ENCODE results near the gene LRRC61. TPM values are rescaled to one million over a fixed set of nuclear protein-coding genes. Genes with fewer than 3 reads are reported as not detected.

The LRRC61 gene
- total and polyA plus RNA-seq, 2 of the 13 experiments (the other 11 are each of a cell fraction or from before 2014, with no cell fraction given): 33.0 to 34.8 TPM

DNA sequence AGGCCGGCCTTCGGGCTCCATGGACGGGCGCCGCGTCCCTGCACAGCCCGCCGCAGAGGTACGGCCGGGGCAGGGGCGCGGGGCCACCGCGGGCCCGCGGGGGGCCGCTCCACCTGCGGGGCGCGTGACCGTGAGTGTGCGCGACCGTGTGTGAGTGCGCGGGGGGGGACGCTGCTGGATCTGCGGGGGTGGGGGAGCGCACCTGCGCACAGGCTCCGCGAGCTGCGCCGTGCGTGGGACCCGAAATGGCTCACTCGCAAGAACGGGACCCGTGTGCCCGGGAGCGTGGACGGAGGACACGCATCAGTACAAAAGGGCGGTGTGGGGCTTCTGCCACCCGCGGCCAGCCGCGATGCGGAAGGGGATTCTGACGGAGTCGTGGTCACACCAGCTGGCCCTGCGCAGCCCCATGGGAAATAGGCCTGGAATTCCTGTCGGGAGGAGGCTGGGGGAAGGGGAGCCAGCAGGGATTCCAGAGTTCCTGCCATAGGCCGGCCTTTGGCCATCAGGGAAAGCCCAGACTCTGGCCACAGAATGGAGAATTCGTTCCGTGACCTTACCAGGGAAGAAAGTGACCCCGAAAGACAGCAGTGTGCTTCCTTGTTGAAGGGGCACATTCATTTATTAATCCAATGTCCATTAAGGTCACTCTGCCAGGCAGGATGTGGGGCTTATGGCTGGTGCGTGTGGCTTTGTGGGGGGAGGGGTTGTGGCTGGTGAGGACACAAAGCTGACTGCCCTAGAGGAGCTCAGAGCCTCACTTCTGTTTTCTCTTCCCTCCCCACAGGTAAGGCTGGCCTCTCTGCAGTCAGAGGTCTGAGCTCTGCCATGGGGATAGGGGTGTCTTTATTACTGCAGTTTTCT lies 46.0 kb downstream of the LRRC61 start (continued):
- TF ChIP-seq POLR2G (IDR thresholded peaks at IDR 0.05; ENCODE audit: low read depth, low read length): no peak; the same call in 1 of the 2 replicates
- no peak for TF ChIP-seq ZFP41 (CRISPR knock-in tag; IDR thresholded peaks at IDR 0.05; ENCODE audit: borderline replicate concordance)
- no peak for TF ChIP-seq ZNF75D (CRISPR knock-in tag; IDR thresholded peaks at IDR 0.05; ENCODE audit: borderline replicate concordance)
- TF ChIP-seq PHF21A (CRISPR knock-in tag; IDR thresholded peaks at IDR 0.05): 0 out of 2 replicates have a peak, but pooled peaks have one; percentile 19
- peak; percentile 41 for TF ChIP-seq RBFOX2 (IDR thresholded peaks at IDR 0.05; ENCODE audit: low read depth, low read length)
- TF ChIP-seq, protein P1, sequence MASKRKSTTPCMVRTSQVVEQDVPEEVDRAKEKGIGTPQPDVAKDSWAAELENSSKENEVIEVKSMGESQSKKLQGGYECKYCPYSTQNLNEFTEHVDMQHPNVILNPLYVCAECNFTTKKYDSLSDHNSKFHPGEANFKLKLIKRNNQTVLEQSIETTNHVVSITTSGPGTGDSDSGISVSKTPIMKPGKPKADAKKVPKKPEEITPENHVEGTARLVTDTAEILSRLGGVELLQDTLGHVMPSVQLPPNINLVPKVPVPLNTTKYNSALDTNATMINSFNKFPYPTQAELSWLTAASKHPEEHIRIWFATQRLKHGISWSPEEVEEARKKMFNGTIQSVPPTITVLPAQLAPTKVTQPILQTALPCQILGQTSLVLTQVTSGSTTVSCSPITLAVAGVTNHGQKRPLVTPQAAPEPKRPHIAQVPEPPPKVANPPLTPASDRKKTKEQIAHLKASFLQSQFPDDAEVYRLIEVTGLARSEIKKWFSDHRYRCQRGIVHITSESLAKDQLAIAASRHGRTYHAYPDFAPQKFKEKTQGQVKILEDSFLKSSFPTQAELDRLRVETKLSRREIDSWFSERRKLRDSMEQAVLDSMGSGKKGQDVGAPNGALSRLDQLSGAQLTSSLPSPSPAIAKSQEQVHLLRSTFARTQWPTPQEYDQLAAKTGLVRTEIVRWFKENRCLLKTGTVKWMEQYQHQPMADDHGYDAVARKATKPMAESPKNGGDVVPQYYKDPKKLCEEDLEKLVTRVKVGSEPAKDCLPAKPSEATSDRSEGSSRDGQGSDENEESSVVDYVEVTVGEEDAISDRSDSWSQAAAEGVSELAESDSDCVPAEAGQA (IDR thresholded peaks at IDR 0.05; ENCODE audit: low read depth): no peak; the same call in 1 of the 2 replicates
- TF ChIP-seq, protein P1 (CRISPR knock-in tag; IDR thresholded peaks at IDR 0.05; ENCODE audit: borderline replicate concordance): no peak
- no peak for TF ChIP-seq ZFP1 (CRISPR knock-in tag; IDR thresholded peaks at IDR 0.05)
- TF ChIP-seq ZBTB21 (CRISPR knock-in tag; IDR thresholded peaks at IDR 0.05): no peak
- no peak for TF ChIP-seq ZNF335 (CRISPR knock-in tag; IDR thresholded peaks at IDR 0.05)
- TF ChIP-seq ZBTB20 (CRISPR knock-in tag; IDR thresholded peaks at IDR 0.05; ENCODE audit: borderline replicate concordance, low read depth): peak; percentile 37; the same call in 1 of the 2 replicates
- TF ChIP-seq NKX3-1 (CRISPR knock-in tag; IDR thresholded peaks at IDR 0.05): no peak
- no peak for TF ChIP-seq MAFF (IDR thresholded peaks at IDR 0.05; ENCODE audit: low read depth, low read length)
- TF ChIP-seq ZNF232 (CRISPR knock-in tag; IDR thresholded peaks at IDR 0.05; ENCODE audit: borderline replicate concordance): no peak
- TF ChIP-seq, protein P2, sequence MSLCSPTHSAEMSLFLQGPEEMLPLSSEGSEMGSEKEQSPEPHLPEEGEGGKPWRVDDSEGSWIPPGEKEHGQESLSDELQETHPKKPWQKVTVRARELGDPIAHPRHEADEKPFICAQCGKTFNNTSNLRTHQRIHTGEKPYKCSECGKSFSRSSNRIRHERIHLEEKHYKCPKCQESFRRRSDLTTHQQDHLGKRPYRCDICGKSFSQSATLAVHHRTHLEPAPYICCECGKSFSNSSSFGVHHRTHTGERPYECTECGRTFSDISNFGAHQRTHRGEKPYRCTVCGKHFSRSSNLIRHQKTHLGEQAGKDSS (CRISPR knock-in tag; IDR thresholded peaks at IDR 0.05; ENCODE audit: borderline replicate concordance, low read depth): no peak
- no peak for TF ChIP-seq PRMT3 (CRISPR knock-in tag; IDR thresholded peaks at IDR 0.05; ENCODE audit: borderline replicate concordance, low read depth)
- TF ChIP-seq, protein P3, sequence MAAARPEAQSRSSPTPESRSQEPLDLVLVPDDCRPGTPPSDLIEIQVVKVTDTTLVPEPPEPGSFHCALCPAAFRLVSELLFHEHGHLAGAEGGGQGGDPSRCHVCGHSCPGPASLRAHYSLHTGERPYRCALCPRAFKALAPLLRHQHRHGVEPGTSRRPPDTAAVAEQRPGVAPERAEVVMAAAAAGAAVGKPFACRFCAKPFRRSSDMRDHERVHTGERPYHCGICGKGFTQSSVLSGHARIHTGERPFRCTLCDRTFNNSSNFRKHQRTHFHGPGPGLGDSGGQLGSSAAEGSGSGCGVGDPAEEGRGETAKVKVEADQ (CRISPR knock-in tag; IDR thresholded peaks at IDR 0.05; ENCODE audit: borderline replicate concordance): no peak
- no peak for TF ChIP-seq FOSL2 (CRISPR knock-in tag; IDR thresholded peaks at IDR 0.05)
- TF ChIP-seq ZNF556 (CRISPR knock-in tag; IDR thresholded peaks at IDR 0.05; ENCODE audit: borderline replicate concordance): peak; percentile 19; the same call in 1 of the 2 replicates
- no peak for TF ChIP-seq MAFK (conservative IDR thresholded peaks at IDR 0.05 in 1 of 2, IDR thresholded peaks at IDR 0.05 in 1 of 2; ENCODE audit: low read length in 2 of 2)
- TF ChIP-seq, protein P4, sequence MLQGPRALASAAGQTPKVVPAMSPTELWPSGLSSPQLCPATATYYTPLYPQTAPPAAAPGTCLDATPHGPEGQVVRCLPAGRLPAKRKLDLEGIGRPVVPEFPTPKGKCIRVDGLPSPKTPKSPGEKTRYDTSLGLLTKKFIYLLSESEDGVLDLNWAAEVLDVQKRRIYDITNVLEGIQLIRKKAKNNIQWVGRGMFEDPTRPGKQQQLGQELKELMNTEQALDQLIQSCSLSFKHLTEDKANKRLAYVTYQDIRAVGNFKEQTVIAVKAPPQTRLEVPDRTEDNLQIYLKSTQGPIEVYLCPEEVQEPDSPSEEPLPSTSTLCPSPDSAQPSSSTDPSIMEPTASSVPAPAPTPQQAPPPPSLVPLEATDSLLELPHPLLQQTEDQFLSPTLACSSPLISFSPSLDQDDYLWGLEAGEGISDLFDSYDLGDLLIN (CRISPR knock-in tag; IDR thresholded peaks at IDR 0.05; ENCODE audit: borderline replicate concordance): no peak

Measured in HepG2 (cell line).